Measurements from ENCODE around the gene PPM1B.

DNA sequence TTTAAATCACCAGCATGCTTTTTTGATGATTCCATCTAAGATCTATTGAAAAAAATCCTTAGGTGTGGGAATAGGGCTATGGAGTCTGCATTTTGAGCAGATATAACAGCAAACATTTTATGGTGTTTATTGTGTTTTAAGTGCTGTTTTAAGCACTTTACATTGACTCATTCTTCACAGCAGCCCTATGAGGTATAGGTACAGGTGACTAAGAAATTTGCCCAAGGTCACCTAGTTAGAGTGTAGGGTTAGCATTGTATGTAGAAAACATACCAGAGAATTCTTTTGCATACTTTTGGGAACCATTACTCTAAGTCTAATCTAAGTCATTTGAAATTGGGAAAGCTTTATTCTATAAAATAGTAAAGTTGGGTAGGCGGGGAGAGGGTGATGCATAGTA is 31.3 kb downstream of the PPM1B start:
- no peak for TF ChIP-seq CTCF (IDR thresholded peaks at IDR 0.05)
- no peak for TF ChIP-seq POLR2A (IDR thresholded peaks at IDR 0.05)
- no peak for TF ChIP-seq POLR2AphosphoS5 (IDR thresholded peaks at IDR 0.05)
